ENCODE data around the gene EXOG. TPM values are rescaled to one million over a fixed set of nuclear protein-coding genes. Genes with fewer than 3 reads are reported as not detected.

EXOG gene
- total and polyA plus RNA-seq, 2 of the 13 experiments (the other 11 are each of a cell fraction or from before 2014, with no cell fraction given): 5.5 to 9.5 TPM

DNA sequence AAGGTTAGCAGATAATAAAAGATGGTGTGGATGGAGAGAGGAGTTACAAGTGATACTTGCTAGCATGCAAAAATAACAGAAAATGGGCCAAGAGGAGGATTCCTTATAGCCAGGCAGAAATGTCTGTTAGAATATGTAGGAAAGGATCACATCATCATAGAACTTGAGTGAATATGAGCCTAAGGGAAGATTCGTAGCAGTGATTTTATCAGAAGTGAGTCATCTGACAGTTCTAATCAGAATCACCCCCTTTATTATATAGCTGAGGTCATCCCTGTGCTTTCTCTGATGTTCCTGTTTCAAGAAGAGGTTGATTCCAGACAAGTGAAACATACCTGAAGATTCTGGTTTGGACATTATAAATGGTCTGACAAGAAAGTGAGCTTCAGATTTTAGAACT is 22.9 kb downstream of the EXOG start:
- H3K36me3 ChIP-seq (replicated peaks in 1 of 2; ENCODE audit: control insufficient read depth in 1 of 2, insufficient read depth in 2 of 2, low read length in 2 of 2): peaks cover 3 to 10% of the 10 kb centered on the region in 2 experiments; a peak in 3 of 5 replicates
- H3K9ac ChIP-seq (ENCODE audit: insufficient read depth, low read depth, low read length): no peak overlapping the region
- no peak overlapping the region for H3K27ac ChIP-seq (ENCODE audit: extremely low read length, insufficient read depth, low read length)
- TF ChIP-seq RNF2 (conservative IDR thresholded peaks at IDR 0.05; ENCODE audit: low read depth) (no peak), KLF13 (CRISPR knock-in tag; IDR thresholded peaks at IDR 0.05) (no peak), ZNF563 (CRISPR knock-in tag; IDR thresholded peaks at IDR 0.05) (no peak), TAF1 (CRISPR knock-in tag; IDR thresholded peaks at IDR 0.05) (no peak), NFE2 (CRISPR knock-in tag; IDR thresholded peaks at IDR 0.05) (no peak), MIXL1 (CRISPR knock-in tag; IDR thresholded peaks at IDR 0.05) (no peak), ZEB1 (IDR thresholded peaks at IDR 0.05; ENCODE audit: insufficient replicate concordance, low read depth) (no peak), CENPT (CRISPR knock-in tag; IDR thresholded peaks at IDR 0.05; ENCODE audit: low read depth) (no peak), SCMH1 (CRISPR knock-in tag; IDR thresholded peaks at IDR 0.05; ENCODE audit: borderline replicate concordance) (no peak), ONECUT2 (CRISPR knock-in tag; IDR thresholded peaks at IDR 0.05) (no peak), ZNF550 (CRISPR knock-in tag; IDR thresholded peaks at IDR 0.05; ENCODE audit: borderline replicate concordance) (no peak), ZNF703 (CRISPR knock-in tag; IDR thresholded peaks at IDR 0.05; ENCODE audit: borderline replicate concordance) (no peak), XBP1 (CRISPR knock-in tag; IDR thresholded peaks at IDR 0.05) (no peak), ZSCAN29 (CRISPR knock-in tag; conservative IDR thresholded peaks at IDR 0.05) (no peak), CHD2 (IDR thresholded peaks at IDR 0.05; ENCODE audit: low read depth, low read length) (no peak), KAT7 (CRISPR knock-in tag; IDR thresholded peaks at IDR 0.05; ENCODE audit: borderline replicate concordance) (no peak)
- TF ChIP-seq, protein P1, sequence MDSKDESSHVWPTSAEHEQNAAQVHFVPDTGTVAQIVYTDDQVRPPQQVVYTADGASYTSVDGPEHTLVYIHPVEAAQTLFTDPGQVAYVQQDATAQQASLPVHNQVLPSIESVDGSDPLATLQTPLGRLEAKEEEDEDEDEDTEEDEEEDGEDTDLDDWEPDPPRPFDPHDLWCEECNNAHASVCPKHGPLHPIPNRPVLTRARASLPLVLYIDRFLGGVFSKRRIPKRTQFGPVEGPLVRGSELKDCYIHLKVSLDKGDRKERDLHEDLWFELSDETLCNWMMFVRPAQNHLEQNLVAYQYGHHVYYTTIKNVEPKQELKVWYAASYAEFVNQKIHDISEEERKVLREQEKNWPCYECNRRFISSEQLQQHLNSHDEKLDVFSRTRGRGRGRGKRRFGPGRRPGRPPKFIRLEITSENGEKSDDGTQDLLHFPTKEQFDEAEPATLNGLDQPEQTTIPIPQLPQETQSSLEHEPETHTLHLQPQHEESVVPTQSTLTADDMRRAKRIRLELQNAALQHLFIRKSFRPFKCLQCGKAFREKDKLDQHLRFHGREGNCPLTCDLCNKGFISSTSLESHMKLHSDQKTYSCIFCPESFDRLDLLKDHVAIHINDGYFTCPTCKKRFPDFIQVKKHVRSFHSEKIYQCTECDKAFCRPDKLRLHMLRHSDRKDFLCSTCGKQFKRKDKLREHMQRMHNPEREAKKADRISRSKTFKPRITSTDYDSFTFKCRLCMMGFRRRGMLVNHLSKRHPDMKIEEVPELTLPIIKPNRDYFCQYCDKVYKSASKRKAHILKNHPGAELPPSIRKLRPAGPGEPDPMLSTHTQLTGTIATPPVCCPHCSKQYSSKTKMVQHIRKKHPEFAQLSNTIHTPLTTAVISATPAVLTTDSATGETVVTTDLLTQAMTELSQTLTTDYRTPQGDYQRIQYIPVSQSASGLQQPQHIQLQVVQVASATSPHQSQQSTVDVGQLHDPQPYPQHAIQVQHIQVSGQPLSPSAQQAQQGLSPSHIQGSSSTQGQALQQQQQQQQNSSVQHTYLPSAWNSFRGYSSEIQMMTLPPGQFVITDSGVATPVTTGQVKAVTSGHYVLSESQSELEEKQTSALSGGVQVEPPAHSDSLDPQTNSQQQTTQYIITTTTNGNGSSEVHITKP (CRISPR knock-in tag; IDR thresholded peaks at IDR 0.05; ENCODE audit: low read depth): no peak
- TF ChIP-seq, protein P2, sequence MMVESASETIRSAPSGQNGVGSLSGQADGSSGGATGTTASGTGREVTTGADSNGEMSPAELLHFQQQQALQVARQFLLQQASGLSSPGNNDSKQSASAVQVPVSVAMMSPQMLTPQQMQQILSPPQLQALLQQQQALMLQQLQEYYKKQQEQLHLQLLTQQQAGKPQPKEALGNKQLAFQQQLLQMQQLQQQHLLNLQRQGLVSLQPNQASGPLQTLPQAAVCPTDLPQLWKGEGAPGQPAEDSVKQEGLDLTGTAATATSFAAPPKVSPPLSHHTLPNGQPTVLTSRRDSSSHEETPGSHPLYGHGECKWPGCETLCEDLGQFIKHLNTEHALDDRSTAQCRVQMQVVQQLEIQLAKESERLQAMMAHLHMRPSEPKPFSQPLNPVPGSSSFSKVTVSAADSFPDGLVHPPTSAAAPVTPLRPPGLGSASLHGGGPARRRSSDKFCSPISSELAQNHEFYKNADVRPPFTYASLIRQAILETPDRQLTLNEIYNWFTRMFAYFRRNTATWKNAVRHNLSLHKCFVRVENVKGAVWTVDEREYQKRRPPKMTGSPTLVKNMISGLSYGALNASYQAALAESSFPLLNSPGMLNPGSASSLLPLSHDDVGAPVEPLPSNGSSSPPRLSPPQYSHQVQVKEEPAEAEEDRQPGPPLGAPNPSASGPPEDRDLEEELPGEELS (CRISPR knock-in tag; IDR thresholded peaks at IDR 0.05): no peak
- TF ChIP-seq, protein P3, sequence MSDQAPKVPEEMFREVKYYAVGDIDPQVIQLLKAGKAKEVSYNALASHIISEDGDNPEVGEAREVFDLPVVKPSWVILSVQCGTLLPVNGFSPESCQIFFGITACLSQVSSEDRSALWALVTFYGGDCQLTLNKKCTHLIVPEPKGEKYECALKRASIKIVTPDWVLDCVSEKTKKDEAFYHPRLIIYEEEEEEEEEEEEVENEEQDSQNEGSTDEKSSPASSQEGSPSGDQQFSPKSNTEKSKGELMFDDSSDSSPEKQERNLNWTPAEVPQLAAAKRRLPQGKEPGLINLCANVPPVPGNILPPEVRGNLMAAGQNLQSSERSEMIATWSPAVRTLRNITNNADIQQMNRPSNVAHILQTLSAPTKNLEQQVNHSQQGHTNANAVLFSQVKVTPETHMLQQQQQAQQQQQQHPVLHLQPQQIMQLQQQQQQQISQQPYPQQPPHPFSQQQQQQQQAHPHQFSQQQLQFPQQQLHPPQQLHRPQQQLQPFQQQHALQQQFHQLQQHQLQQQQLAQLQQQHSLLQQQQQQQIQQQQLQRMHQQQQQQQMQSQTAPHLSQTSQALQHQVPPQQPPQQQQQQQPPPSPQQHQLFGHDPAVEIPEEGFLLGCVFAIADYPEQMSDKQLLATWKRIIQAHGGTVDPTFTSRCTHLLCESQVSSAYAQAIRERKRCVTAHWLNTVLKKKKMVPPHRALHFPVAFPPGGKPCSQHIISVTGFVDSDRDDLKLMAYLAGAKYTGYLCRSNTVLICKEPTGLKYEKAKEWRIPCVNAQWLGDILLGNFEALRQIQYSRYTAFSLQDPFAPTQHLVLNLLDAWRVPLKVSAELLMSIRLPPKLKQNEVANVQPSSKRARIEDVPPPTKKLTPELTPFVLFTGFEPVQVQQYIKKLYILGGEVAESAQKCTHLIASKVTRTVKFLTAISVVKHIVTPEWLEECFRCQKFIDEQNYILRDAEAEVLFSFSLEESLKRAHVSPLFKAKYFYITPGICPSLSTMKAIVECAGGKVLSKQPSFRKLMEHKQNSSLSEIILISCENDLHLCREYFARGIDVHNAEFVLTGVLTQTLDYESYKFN (CRISPR knock-in tag; conservative IDR thresholded peaks at IDR 0.05): no peak
- no peak overlapping the region for H3K4me3 ChIP-seq (replicated peaks in 1 of 3; ENCODE audit: insufficient read depth in 1 of 3, low read depth in 2 of 3, low read length in 3 of 3)
- ChIA-PET POLR2A (no interaction called here), CTCF (ENCODE audit: low intra/inter-chr PET ratio, low total read pairs) (no interaction called here)
- no peaks in the 10 kb centered on the region for H3K9me3 ChIP-seq (ENCODE audit: low read length)
- WGBS (ENCODE audit: low lambda C conversion rate): 82% methylated on average over 1 of the region's 1 CpG
- no TSS peak for BruUV-seq (replicated peaks)
- H3K79me2 ChIP-seq (ENCODE audit: insufficient read depth, low read length): no peaks in the 10 kb centered on the region
- no peaks in the 10 kb centered on the region for H4K20me1 ChIP-seq (ENCODE audit: insufficient read depth, low read length)
- H3K27me3 ChIP-seq (ENCODE audit: control insufficient read depth in 1 of 2, insufficient read depth in 2 of 2, low read length in 2 of 2): no peaks in the 10 kb centered on the region
- FAIRE-seq: no peak
- H3K4me1 ChIP-seq (ENCODE audit: insufficient read depth, low read length): no peaks in the 10 kb centered on the region
- no peak overlapping the region for H2AFZ ChIP-seq (ENCODE audit: low read length)
- intact Hi-C loops (cut with micrococcal nuclease; ENCODE audit: unreplicated experiment) (no loop called here), in situ Hi-C loops (cut with HindIII; ENCODE audit: extremely low pct_ligation_motif_present, low pct_unique_long_range_greater_than_20kb) (no loop called here)
- no peak for DNase-seq (ENCODE audit: low spot score)
- no peak for ATAC-seq
- no peak overlapping the region for H3K4me2 ChIP-seq (ENCODE audit: low read depth, low read length)
